ENCODE measurements around the gene GTPBP4. TPM values are rescaled to one million over a fixed set of nuclear protein-coding genes. Genes with fewer than 3 reads are reported as not detected.
A peak's percentile ranks its signal among the peaks of the same experiment; 100 is the strongest.

Gene GTPBP4
- total RNA-seq, 1 donor from 2014 or later, result 106 TPM

GRCh38 chr10:966466-967235, 21.6 kb upstream of the GTPBP4 start:
- H3K4me1 Mint-ChIP-seq (ENCODE audit: low read depth, unreplicated experiment), result peaks cover 8% of the 10 kb centered on the region
- no peak overlapping the region for H3K4me2 ChIP-seq (ENCODE audit: low read length)
- peaks cover 16% of the 10 kb centered on the region for H3K27me3 Mint-ChIP-seq (ENCODE audit: low read depth, unreplicated experiment)
- H2AFZ ChIP-seq (ENCODE audit: low read depth, low read length), result no peak overlapping the region
- peak overlapping the region; percentile 40 for H3K4me3 Mint-ChIP-seq (ENCODE audit: unreplicated experiment)
- FAIRE-seq, result no peak
- no peak for DNase-seq (ENCODE audit: low read depth)
- no peak overlapping the region for H3K4me3 ChIP-seq (ENCODE audit: insufficient read depth, low read depth, low read length)
- H3K9me3 Mint-ChIP-seq (ENCODE audit: unreplicated experiment), result peaks cover 8% of the 10 kb centered on the region
- no peak overlapping the region for H3K27ac ChIP-seq (ENCODE audit: low read depth, low read length)
- H3K36me3 ChIP-seq (ENCODE audit: insufficient read depth, low read length), result no peaks in the 10 kb centered on the region
- no peak for TF ChIP-seq EZH2 (IDR thresholded peaks at IDR 0.05; ENCODE audit: insufficient read depth, low read length)
- TF ChIP-seq CTCF (IDR thresholded peaks at IDR 0.05; ENCODE audit: insufficient read depth, low read depth, low read length), result no peak
- no peaks in the 10 kb centered on the region for H3K4me1 ChIP-seq (ENCODE audit: insufficient read depth, low read length)
- H3K36me3 Mint-ChIP-seq (ENCODE audit: low read depth, unreplicated experiment), result peaks cover under 1% of the 10 kb centered on the region
- no peaks in the 10 kb centered on the region for H3K9me3 ChIP-seq (ENCODE audit: insufficient read depth, low read depth, low read length)
- H3K9ac ChIP-seq (ENCODE audit: low read length), result no peak overlapping the region
- no peaks in the 10 kb centered on the region for H4K20me1 ChIP-seq (ENCODE audit: insufficient read depth, low read length)
- H3K27ac Mint-ChIP-seq (ENCODE audit: unreplicated experiment), result peak overlapping the region; percentile 53
- H3K27me3 ChIP-seq (ENCODE audit: insufficient read depth, low read length), result no peaks in the 10 kb centered on the region
- no peaks in the 10 kb centered on the region for H3K79me2 ChIP-seq (ENCODE audit: insufficient read depth, low read length)

GRCh38 chr10:968546-969199, 19.6 kb upstream of the GTPBP4 start:
- H3K4me3 ChIP-seq (ENCODE audit: insufficient read depth, low read depth, low read length), result no peak overlapping the region
- FAIRE-seq (no peak), DNase-seq (ENCODE audit: low read depth) (peak; percentile 37)
- H3K27me3 ChIP-seq (ENCODE audit: insufficient read depth, low read length), result no peaks in the 10 kb centered on the region
- Mint-ChIP-seq H3K4me3 (ENCODE audit: unreplicated experiment) (no peak overlapping the region), H3K27me3 (ENCODE audit: low read depth, unreplicated experiment) (peaks cover 17% of the 10 kb centered on the region), H3K4me1 (ENCODE audit: low read depth, unreplicated experiment) (peaks cover 8% of the 10 kb centered on the region), H3K36me3 (ENCODE audit: low read depth, unreplicated experiment) (peaks cover 7% of the 10 kb centered on the region), H3K9me3 (ENCODE audit: unreplicated experiment) (peaks cover 10% of the 10 kb centered on the region), H3K27ac (ENCODE audit: unreplicated experiment) (peak overlapping the region; percentile 13)
- no peak for TF ChIP-seq EZH2 (IDR thresholded peaks at IDR 0.05; ENCODE audit: insufficient read depth, low read length)
- no peak for TF ChIP-seq CTCF (IDR thresholded peaks at IDR 0.05; ENCODE audit: insufficient read depth, low read depth, low read length)
- no peaks in the 10 kb centered on the region for H3K36me3 ChIP-seq (ENCODE audit: insufficient read depth, low read length)
- H3K9ac ChIP-seq (ENCODE audit: low read length), result no peak overlapping the region
- no peaks in the 10 kb centered on the region for H3K79me2 ChIP-seq (ENCODE audit: insufficient read depth, low read length)
- no peak overlapping the region for H3K27ac ChIP-seq (ENCODE audit: low read depth, low read length)
- H3K4me2 ChIP-seq (ENCODE audit: low read length), result no peak overlapping the region
- H4K20me1 ChIP-seq (ENCODE audit: insufficient read depth, low read length), result no peaks in the 10 kb centered on the region
- H3K4me1 ChIP-seq (ENCODE audit: insufficient read depth, low read length), result no peaks in the 10 kb centered on the region
- H3K9me3 ChIP-seq (ENCODE audit: insufficient read depth, low read depth, low read length), result no peaks in the 10 kb centered on the region
- H2AFZ ChIP-seq (ENCODE audit: low read depth, low read length), result no peak overlapping the region
